ENCODE results near the gene C1GALT1.
A peak's percentile ranks its signal among the peaks of the same experiment; 100 is the strongest.
"Not testable (repeated sequence)": the region's sequence is repeated elsewhere in the genome, so short reads cannot be mapped to it uniquely, and the experiment has no call there.

C1GALT1 gene

DNA sequence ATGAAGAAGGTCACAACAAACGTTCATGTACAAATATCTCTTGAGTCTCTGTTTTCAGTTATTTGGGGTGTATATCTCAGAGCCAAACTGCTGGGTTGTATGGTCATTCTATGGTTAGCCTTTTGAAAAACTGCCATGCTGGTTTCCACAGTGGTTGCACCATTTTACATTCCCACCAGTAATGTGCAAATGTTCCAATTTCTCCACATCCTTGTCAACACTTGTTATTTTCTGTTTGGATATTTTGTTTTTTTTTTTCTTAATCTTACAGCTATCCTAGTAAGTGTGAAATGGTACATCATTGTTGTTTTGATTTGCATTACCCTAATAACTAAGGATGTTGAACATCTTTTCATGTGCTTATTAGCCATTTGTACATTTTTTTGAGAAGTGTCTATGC, 13.0 kb upstream of the C1GALT1 start:
- DNase-seq (ENCODE audit: low spot score) = no peak

- DNase-seq (ENCODE audit: low spot score) = no peak
Measured at GRCh38 chr7:7173956-7174632, 8.2 kb upstream of the C1GALT1 start.

DNA sequence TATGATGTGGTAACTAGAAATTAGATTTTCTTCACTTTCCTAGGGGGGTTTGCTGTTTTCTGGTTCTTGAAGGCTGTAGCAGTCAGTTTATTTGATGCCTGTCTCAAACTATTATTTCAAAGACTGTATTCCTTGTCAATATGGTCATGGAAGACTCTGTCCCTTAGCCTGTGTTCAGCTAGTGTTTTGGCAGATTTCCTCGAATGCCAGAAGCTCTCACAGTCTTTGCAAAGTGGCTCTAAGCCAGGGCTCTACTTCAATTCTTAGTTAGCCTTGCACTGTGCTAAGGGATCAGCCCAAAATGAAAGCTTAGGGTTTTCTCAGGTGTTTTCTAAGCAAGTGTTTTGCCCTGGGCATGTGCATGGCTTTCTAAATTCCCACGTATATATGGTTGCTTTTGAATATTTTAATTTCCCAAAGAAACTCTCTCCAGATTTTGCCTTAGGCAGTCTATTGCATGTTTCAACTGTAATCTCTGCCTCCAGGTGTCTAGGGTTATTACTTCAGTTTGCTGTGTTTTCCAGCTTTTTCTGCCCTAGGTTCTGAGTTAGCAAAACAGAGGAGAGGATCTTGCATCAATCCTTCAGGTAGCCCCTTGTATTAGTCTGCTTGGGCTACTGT, 7.2 kb upstream of the C1GALT1 start:
- no peak for DNase-seq (ENCODE audit: low spot score)

- no peak for DNase-seq (ENCODE audit: low spot score)
Measured at GRCh38 chr7:7176406-7177043, 5.8 kb upstream of the C1GALT1 start.

- DNase-seq (ENCODE audit: low spot score) = no peak
Measured at GRCh38 chr7:7177044-7177517, 5.3 kb upstream of the C1GALT1 start.

DNA sequence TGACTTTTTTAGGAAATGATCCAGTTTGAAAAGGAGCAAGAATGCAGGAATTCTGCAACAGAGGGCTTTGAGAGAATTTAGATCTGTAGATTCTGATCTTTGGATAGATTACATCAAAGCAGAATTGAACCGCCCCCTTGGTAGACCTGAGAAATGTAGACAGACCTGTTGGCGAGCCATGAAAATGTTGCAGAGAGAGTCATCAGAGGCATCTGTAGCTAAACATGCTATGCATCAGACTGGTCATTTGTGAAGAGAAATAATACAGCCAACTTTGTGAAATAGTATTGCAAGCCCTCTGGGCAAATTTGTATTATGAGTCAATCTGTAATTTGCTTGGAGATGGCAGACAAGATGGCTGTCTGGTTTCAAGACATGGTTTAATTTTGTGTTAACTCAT, 4.3 kb upstream of the C1GALT1 start:
- no peak for DNase-seq (ENCODE audit: low spot score)

- DNase-seq (ENCODE audit: low spot score) = no peak
Measured at GRCh38 chr7:7178906-7179305, 3.4 kb upstream of the C1GALT1 start.

DNA sequence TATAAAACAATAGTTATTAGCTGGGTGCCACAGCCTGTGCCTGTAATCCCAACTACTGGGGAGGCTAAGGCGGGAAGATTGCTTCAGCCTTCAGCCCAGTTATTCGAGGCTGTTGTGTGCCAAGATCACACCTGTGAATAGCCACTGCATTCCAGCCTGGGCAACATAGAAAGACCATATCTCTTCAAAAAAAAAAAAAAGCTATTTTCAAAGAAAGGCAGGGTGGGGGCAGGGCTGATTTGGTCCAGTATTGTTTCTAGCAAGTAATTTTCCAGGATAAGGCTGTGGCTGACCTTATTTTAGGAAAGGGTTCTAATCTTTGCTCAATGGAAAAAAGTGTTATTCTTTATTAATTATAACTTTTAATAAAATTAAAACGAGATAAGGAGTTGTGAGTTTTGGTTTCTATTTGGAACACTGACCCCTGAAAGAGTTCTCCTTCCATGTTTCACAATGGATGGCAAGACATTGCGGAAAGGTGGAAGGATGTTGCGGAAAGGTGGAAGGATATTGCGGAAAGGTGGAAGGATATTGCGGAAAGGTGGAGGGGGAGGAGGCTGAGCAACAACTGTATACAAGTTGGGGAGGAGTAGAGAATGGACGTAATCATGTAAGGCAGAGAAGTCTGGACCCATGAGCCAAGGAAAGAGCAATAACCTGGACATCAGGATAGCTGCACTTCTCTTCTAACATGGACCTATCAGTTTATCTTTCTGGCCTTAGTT, 1.5 kb upstream of the C1GALT1 start:
- no peak for DNase-seq (ENCODE audit: low spot score)

- DNase-seq (ENCODE audit: low spot score) = peak; percentile 93
Measured at GRCh38 chr7:7181519-7182155, 707 bp upstream of the C1GALT1 start.

DNA sequence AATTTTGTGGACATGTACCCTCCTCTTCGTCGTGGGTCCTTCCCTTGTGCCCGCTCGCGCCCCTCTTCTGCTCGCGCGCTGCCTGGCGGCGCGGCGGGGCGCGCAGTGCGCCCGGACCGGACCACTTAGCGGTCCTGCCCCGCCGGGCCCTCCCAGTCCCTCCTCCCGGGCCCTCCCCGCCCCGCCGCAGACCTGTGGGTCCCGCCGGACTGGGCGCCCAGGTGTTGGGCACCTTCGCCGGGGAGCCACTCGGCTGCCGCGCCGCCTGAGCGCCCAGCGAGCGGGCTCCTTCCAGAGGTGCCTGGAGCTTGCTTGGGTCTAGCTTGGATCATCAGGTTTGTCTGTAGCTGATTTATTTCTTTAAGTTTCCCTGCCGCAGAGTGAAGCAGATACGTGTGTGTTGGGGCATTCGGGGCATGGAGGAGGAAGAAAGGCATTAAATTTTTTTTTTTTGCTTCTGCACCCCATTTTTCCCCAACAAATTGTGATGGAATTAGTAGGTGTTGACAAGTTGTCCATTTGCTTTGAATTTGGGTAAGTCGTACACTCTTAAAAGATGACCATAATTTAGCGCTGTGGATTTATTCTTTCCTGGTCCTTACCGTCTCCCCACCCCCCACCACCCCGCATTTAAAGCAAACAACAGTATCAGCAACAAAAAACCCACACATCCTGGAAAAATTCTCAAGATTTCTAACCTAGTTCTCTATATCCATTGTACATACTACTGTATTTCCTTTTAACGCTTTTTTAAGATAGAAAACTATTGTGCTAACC, 905 bp downstream of the C1GALT1 start:
- DNase-seq (ENCODE audit: low spot score) = peak; percentile 73

DNA sequence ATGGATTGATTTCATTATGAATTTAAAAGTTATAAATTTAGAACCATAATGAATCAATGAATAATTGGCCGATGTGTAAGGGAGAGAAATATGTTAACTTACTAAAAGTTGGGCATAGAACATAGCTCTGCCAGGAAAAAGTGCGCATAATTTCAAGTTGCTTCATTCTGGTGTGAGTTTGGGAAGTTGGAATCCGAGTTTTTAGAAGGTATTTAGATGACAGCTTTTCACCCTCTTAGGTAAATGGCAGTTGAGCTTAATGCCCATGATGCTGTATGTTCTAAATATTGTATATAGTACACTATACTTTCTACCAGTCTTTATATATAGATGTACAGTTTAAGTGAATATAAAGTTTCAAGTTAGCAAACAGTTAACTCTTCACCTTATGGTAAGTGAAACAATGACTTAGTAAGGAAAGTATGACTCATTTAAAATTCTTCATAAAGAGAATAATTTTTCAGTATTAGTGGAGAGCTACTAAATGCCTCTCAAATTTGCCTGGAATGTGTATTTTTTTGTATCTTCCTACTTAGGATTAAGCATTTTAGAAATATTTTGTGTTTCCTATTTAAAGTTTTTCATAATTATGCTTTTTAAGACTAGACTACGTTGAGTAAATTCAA, 1.6 kb downstream of the C1GALT1 start:
- DNase-seq (ENCODE audit: low spot score) = peak; percentile 30

DNA sequence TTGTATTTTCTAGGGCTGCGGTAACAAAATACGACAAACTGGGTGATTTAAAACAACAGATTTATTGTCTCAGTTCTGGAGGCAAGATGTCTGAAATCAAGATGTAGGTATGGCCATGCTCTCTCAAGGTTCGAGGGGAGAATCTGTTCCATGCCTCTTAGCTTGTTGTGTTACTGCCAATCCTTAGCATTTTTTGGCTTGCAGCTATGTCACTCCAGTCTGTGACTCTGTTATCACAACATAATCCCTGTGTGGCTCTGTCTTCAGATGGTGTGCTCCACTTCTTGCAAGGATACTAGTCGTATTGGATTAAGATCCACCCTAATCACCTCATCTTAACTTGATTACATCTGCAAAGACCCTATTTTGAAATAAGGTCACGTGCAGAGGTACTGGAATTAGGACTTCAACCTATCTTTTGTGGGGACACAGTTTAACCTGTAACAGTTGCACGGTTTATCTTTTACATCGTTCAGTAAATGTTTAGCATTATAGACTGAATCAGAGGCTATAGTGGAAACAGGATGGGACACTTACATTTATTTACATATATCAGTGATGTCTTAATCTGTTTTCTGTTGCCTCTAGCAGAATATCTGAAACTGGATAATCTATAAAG, 3.1 kb downstream of the C1GALT1 start:
- no peak for DNase-seq (ENCODE audit: low spot score)

DNA sequence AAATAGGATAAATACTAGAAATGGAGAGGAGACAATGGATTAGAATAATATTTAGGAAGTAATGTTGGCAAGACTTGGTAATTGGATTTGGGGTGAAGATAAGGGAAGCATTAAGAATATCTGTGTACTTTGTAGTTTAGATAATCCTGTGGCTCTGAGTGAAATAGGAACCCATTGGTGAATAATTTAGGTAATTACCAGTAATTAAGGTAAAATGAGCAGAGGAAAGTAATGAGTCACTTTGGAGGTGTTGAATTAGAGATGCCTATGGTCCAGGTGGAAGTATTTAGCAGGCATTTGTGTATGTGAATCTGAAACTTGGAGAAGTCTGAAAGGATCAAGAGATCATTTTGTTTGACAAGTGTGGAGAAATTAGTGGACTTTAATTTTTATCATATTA, 5.7 kb downstream of the C1GALT1 start:
- no peak for DNase-seq (ENCODE audit: low spot score)

GRCh38 chr7:7188742-7189141, 6.4 kb downstream of the C1GALT1 start:
- DNase-seq (ENCODE audit: low spot score) = no peak

GRCh38 chr7:7190142-7190541, 7.8 kb downstream of the C1GALT1 start:
- no peak for DNase-seq (ENCODE audit: low spot score)

DNA sequence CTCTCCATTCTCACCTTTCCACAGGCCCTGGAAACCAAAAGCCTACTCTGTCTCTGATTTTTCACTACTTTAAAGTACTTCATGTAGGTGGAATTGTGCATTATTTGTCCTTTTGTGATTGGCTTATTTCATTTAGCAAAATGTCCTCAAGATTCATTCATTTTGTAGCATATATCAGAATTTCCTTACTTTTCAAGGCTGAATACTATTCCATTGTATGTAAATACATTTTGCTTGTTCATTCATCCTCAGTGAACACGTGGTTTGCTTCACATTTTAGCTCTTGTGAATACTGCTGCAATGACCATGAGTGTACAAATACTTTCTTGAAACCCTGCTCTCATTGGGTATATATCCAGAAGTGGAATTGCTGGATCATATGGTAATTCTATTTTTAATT, 8.8 kb downstream of the C1GALT1 start:
- no peak for DNase-seq (ENCODE audit: low spot score)

- not testable (repeated sequence) for DNase-seq (ENCODE audit: low spot score)
Measured at GRCh38 chr7:7192798-7193788, 10.7 kb downstream of the C1GALT1 start.

DNA sequence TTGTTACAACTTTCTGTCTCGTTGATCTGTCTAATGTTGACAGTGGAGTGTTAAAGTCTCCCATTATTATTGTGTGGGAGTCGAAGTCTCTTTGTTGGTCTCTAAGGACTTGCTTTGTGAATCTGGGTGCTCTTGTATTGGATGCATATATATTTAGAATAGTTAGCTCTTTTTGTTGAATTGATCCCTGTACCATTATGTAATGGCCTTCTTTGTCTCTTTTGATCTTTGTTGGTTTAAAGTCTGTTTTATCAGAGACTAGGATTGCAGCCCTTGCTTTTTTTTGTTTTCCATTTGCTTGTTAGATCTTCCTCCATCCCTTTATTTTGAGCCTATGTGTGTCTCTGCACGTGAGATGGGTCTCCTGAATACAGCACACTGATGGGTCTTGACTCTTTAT, 17.2 kb downstream of the C1GALT1 start:
- not testable (repeated sequence) for DNase-seq (ENCODE audit: low spot score)

DNA sequence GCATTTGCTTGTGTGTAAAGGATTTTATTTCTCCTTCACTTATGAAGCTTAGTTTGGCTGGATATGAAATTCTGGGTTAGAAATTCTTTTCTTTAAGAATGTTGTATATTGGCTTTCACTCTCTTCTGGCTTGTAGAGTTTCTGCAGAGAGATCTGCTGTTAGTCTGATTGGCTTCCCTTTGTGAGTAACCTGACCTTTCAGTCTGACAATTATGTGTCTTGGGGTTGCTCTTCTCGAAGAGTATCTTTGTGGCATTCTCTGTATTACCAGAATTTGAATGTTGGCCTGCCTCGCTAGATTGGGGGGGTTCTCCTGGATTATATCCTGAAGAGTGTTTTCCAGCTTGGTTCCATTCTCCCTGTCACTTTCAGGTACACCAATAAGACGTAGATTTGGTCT, 17.9 kb downstream of the C1GALT1 start:
- DNase-seq (ENCODE audit: low spot score) = not testable (repeated sequence)

Measured in NAMALWA (cell line).